ENCODE results near the gene PRDM16.

PRDM16 gene

DNA sequence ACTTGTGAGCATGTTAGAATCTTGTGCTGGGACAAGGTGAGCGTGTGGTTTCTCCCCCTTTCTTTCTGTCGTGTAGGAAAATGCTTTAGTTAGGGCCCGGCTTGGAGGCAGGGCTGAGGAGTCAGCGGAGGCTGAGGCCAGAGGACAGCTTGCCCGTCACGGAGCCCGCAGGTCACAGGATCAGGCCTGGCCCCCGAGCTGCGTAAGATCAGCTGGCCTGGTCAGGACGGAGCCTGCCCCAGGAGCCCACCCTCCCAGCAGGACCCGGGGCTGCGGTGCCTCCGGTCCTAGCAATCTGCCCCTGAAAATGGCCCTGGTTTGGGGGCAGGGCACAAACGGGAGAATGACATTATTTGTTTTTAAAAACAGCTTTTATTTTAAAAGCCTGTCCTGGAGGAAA, 52.0 kb downstream of the PRDM16 start:
- no peak for DNase-seq (ENCODE audit: extremely low read depth in 1 of 2, low read depth in 1 of 2)

DNA sequence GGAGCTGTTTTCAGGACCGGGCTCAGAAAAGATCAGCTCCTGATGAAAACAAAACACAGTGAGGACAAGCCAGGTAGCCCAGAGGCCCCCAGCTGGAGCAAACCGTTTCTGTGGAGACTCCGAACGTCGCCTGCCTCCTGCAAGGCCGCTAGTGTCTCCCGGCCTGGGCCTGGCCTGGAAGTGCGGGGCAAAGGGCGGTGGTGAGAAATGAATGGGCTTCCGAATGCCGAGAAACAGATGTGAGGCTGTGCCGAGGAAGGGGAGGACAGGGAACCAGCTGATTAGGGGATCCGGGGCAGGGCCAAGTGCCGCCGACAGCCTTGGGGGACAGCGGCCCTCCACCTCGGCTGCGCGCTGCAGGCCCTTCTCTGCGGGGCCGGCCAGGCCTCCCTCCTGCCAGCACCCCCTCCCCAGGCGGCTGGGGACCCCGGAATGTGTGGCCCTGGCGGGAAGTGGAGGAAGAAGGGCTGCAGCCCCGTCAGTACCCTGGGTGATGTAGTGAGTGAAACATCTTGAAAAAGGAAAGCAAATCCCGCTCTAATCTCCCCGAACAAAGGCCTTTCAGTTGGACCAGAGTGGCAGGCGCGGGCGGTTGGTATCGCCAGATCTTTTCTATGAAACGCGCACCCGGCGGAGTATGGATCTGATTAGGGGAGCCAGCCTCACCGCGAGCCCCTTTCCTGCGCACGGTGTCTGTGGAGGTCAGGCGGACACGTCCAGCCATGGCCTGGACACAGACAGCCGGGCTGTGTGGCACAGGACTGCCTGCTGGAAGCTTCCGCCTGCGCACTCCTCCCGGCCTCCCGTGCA, 52.6 kb downstream of the PRDM16 start:
- no peak for DNase-seq (ENCODE audit: extremely low read depth in 1 of 2, low read depth in 1 of 2)

DNA sequence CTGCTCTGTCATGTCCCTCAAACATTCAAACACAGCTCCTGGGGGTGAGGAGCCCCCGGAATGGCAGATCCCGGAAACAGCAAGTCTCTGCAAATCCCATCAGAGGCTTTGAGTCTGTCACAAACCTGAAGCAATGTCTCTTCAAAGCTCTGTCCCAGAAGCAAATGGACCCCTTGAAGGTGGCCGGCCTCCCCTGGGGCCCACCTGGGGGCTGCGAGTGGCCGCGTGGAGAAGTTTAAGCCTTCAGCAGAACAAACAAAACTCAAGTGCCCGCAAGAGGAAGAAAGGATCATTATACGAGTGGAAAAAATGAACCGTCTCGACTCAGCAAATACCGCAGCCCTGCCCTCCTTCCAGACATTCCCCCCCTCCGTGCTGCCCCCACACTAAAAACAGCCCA, 53.3 kb downstream of the PRDM16 start:
- no peak for DNase-seq (ENCODE audit: extremely low read depth in 1 of 2, low read depth in 1 of 2)

DNA sequence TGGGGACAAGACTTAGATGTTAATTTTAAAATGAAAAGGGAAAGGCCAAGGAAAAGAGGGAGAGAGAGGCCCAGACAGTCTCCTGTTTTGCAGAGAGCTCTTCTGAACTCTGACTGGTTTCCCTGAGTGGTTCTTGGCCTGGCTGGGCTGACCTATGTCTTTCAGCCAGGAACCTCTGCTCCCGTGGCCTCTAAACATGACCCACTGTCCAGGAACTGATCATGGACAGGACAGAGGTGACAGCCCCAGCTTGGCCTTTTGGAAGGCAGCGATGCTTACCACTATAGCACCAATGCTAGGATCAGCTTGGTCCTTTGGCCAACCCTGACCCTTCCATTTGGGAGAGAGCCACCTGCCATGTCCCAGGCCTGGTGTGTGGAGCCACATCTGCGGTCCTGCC, 55.2 kb downstream of the PRDM16 start:
- DNase-seq (ENCODE audit: extremely low read depth in 1 of 2, low read depth in 1 of 2), result no peak

DNA sequence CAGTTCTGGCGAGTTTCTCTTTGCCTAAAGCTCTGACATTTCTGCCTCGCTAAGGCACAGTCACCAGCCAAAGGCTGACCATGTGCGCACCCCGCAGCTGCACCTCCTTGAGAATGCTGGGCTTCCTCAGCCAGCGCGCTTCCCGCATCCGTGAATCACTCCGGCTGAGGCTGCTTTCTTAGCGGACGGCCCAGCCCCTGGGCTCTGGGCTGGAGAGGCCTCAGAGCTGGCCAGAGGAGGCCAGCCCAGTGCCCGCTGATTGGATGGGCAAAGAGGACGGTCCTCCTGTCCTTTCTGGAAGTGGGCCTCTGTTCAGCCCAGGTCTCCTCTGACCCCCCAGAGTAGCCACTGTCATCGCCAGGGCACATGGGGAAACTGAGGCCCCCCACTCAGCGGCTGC, 56.1 kb downstream of the PRDM16 start:
- no peak for DNase-seq (ENCODE audit: extremely low read depth in 1 of 2, low read depth in 1 of 2)

DNA sequence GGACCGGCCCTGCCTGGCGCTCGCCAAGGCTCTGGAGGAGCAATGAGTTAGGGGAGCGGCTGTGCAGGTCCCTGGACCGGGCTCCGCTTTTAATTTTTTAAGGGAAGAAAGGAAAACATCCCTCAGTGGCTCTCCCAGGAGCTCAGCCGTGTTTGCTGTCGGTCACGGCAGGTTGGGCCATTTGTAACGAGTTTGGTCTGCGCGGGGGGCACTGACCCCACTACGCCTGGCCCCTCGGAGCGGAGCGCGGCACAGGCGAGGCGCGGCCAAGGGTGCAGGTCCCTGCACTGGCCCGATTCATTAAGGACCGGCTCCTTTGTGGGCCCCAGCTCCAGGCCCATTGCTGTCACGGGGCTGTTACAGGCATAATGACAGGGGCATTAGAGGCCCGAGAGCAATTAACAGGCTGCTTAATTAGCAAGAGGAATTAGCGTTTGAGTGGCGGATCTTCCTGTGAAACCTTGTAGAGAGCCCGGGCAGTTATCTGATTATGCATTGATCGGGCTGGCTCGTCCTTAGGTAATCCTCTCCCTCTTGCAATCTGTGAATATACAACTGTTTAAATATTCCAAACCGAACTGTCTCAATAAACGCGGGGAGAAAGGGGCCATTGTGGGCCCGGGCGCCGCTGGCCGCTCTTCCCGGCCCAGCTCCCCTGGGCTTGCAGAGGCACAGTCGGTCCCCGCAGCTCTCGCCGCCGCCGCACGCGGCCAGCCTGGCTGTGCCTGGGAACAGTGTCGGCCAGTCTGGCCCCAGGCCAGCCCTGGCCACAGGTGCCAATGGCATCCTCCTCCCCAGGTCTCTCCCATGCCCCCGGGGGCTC, 56.8 kb downstream of the PRDM16 start:
- no peak for DNase-seq (ENCODE audit: extremely low read depth in 1 of 2, low read depth in 1 of 2)

DNA sequence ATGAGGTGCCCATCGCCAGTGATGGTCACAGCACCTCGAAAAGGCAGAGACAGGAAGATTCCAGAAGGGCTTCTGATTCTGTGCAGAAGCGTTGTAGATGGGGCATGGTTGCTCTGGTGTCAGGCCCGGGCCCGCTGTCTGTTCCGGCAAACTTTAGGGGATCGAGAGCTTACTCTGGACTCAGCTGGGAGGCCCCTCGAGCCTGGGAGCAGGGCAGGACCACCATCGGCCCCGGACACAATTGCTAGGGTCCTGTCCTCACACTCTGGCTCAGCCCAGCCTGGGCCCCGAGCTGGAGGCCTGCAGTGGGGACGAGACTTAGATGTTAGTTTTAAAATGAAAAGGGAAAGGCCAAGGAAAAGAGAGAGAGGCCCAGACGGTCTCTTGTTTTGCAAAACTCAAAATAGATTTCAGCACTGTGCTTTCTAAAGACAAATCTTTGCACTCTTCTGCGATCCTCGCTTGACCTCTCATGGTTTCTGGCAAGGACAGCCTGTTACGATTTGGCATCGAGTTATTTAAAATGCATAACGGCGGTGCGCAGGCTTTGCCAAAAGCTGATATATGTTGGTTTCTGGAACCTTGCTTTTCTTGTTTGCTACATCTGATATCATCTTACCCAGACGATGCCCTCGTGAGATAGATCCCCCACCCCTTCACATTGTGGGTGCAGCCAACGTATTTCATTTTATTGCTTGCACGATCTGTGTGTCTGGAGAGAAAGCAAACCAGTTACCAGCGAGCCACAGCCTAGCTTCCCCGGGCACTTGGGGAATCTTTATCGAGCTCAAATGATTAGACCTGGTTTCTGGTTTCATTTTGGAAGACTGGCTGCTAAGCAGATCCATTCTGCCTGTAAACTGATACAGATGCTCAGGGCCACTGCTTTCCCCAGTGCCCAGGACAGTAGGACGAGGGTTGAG, 58.0 kb downstream of the PRDM16 start:
- DNase-seq (ENCODE audit: extremely low read depth in 1 of 2, low read depth in 1 of 2), result no peak

DNA sequence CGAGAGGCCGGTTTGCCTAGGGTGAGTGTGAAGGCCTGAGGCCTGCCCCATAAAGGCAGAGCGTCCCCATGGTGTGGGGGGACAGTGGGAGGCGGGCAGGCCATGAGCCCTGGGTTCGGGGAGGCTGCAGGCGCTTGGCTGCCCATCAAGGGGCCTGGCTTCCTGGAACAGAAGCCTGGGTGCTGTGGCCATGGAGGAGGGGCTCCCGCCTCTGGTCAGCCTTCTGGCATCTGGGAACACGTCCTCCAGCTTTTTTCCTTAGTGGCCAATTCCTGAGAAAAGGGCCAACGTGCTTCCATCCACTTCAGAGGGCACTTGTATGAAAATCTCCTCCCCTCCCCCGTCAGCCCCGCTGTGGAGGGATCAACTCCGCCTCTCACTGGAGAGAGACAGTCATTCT, 58.7 kb downstream of the PRDM16 start:
- DNase-seq (ENCODE audit: extremely low read depth in 1 of 2, low read depth in 1 of 2), result no peak

DNA sequence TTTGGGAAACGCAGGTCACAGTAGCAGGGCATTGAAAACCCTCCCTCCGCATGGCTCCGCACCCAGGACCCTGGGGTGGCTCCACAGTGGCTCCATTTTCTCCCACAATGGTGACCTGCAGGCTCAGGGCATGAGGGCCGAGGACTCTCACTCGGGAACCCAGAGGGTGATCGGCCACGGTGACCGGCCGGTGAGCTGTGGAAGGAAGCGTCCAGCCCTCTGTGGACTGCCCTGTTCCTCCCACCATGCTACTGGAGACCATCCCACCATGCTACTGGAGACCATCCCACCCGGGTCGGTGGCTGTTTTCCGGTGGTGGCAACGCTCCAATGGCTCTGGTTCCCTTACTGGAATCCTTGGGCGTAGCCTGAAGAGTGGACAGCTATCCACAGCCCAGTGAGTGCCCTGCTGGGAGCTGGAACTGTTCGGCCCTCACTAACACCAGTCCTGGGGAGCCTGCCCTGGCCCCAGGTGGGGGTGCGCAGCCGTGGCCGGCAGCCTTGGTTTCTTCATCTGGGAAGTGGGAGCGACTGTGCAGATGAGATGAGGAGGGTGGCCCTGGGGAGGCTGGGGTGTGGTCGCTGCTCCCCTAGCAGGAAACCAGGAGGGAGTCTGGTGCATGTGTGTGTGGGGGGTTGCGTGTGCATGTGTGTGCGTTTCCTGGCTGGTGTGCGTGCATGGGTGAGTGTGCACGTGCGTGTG, 59.6 kb downstream of the PRDM16 start:
- no peak for DNase-seq (ENCODE audit: extremely low read depth in 1 of 2, low read depth in 1 of 2)

DNA sequence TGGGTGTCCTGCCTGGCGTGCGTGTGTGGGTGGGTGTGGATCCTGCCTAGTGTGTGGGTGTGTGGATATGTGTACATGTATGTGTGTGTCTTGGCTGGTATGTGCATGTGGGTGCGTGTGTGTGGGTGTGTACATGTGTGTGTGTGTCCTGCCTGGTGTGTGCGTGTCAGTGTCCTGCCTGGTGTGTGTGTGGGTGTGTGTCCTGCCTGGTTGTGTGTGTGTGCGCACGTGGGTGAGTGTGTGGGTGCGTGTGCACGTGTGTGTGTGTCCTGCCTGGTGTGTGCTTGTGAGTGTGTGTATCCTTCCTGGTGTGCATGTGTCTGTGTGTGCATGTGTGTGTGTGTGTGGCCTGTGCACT, 60.1 kb downstream of the PRDM16 start:
- DNase-seq (ENCODE audit: extremely low read depth in 1 of 2, low read depth in 1 of 2), result no peak

DNA sequence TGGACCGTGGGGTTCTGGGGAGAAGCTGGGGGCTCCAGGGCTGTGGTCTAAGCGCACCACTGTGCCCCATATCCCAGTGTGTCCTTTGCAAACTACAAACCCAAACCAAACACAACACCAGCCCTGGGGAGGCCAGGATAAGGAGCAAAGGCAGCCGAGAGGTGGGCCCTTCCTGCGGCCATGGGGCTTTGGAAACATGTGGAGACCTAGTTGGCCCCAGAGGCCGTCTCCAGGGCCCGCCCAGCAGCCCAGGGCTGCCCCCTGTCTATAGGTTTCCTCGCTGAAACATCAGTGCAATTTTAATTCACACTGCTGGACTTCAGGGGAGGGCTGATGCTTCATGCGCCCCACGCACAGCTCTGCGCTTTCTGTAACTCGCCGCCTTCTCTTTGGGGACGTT, 61.3 kb downstream of the PRDM16 start:
- DNase-seq (ENCODE audit: extremely low read depth in 1 of 2, low read depth in 1 of 2), result no peak

DNA sequence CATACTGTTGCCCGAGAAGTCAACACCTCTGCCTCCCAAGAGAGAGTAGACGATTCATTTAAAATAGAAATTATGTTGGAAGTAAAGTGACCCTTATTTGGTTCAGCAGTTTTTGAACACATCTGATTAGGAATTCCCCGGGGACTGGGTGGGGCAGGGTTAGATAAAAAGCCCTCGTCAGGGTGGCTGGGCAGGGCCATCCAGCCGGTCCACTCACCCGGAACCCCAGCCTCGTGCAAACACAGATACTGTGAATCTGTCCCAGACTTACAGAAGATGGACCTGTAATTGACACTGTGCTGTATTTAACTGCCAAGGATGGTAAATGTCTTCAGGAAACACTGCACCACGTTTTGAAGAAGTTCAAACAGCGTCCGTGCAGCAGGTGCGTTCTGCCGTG, 63.7 kb downstream of the PRDM16 start:
- DNase-seq (ENCODE audit: extremely low read depth in 1 of 2, low read depth in 1 of 2), result no peak

DNA sequence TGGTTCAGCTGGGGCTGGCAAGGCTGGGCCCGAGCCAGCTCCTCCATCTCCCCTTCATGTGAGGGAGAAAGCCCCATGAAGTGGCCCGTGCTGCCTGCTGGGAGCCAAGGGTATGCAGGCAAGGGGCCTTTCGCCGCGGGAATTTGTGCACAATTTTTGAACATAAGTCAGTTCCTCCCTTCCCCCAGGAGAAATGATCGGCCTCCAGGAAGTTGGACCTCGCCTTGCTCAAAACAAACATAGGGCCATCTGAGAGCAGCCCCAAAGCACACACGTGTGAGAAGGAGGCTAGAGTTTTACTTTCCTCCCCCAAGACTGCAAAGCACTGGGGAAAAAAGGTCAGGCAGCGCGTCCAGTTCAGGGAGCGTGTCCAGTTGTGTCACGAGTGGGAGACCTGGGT, 64.7 kb downstream of the PRDM16 start:
- no peak for DNase-seq (ENCODE audit: extremely low read depth in 1 of 2, low read depth in 1 of 2)

DNA sequence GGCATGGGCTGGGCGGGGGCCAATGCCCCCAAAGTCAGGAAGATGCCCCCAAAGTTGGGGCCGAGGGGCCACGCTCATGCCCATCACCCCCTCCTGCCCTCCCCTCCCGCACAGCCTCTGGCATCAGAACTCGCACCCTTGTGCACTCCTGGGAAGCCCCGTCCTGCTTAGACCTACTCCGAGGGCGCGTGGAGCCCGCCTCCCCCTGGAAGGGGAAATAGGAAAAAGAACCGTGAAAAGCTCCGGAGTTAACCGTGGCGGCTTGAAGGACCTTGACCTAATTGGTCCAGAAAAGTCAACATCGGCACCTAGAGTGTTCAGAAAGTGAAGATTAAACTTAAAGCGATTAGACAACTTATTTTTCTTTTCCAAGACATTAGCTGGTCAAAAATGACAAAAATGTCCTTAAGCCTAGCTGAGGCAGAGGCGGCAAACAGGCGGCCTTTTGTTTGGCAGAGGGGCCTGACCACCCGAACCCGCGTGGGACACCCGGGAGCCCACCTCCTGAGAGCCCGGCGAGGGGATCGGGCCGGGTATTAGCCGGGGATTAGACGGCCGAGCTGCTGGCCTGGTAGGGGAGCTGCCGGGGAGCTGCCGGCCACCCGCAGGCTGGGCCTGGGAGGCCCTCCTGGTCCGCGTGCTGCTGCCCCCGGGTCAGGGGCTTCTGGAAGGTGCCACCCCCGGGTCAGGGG, 65.5 kb downstream of the PRDM16 start:
- no peak for DNase-seq (ENCODE audit: extremely low read depth in 1 of 2, low read depth in 1 of 2)

DNA sequence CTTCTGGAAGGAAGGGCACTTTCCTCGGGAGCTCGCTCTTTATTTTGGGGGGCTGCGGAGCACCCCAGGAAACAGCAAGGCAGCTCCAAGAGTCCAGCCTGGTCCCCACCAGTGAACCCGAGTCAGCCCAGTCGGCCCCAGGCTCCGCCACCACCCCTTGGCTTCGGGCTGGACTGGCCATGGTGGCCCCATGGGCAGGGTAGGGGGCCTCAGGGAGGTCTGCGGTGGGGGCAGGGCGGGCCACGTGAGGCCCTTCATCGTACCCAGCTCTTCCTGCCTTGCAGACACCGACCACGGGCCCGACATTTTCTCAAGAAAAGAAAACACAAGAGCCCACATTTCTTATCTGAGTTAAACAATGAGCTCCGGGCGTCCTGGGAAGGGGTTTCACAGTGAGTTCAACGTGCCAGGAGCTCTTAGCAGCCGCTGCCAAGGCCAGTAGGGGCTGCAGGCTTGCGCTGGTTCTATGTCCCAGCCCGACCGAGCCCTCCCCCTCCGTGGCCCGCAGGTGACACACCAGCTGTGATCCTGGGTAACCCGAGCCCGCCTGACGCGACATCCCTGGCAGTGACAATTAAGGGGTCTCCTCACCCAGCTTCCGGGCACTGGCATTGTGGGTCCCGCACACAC, 66.2 kb downstream of the PRDM16 start:
- DNase-seq (ENCODE audit: extremely low read depth in 1 of 2, low read depth in 1 of 2), result no peak

DNA sequence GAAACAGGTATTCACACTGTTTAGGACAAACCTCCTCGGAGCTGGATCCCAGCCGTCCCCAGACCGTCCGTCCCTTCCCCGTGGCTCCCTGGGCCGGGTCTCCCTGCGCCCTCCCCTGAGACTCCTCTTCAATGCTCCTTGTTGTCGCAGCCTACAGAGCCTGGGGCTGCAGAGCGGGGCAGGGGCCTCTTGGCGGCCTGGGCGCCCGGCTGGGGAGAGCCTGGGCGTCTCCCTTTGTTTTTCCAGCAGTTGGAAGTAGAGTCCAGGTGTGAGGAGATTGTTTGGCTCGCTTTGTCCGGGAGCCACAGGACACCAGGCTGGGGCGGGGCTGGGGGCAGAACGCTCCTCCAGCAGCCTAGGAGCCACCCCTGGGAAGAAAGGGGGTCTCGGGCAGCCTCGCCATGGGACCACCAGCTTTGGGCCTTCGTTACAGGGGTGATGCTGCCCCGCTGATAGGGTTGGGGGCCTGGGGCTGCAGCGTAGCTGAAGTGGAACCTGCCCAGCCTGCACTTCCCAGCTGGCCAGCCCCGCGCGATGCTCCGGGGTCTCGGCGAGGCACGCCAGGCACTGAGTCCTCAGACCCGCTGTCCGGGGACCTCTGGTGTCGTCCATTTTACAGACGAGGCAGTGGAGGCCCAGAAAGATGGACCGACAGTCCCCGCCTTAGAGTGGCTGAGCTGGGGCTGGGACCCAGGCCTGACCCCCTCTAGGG, 66.9 kb downstream of the PRDM16 start:
- no peak for DNase-seq (ENCODE audit: extremely low read depth in 1 of 2, low read depth in 1 of 2)

DNA sequence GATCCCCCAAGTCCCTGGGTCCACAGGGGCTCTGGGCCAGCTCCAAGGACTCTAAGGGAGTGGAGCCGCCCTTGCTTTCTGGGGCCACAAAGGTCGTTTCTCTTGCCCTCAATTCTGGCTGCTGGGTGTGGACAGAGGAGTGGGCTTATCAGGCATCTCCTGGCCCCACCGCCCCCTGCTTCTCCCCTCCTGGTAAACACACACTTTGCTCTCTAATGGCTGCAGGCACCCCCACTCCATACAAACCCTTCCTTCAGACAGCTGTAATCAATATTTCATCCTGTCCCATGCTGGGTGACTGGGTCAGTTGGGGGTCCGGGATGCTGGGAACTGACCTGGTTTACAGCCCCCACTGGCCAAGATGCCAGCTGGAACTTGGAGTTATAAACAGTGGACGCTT, 67.5 kb downstream of the PRDM16 start:
- DNase-seq (ENCODE audit: extremely low read depth in 1 of 2, low read depth in 1 of 2), result no peak

DNA sequence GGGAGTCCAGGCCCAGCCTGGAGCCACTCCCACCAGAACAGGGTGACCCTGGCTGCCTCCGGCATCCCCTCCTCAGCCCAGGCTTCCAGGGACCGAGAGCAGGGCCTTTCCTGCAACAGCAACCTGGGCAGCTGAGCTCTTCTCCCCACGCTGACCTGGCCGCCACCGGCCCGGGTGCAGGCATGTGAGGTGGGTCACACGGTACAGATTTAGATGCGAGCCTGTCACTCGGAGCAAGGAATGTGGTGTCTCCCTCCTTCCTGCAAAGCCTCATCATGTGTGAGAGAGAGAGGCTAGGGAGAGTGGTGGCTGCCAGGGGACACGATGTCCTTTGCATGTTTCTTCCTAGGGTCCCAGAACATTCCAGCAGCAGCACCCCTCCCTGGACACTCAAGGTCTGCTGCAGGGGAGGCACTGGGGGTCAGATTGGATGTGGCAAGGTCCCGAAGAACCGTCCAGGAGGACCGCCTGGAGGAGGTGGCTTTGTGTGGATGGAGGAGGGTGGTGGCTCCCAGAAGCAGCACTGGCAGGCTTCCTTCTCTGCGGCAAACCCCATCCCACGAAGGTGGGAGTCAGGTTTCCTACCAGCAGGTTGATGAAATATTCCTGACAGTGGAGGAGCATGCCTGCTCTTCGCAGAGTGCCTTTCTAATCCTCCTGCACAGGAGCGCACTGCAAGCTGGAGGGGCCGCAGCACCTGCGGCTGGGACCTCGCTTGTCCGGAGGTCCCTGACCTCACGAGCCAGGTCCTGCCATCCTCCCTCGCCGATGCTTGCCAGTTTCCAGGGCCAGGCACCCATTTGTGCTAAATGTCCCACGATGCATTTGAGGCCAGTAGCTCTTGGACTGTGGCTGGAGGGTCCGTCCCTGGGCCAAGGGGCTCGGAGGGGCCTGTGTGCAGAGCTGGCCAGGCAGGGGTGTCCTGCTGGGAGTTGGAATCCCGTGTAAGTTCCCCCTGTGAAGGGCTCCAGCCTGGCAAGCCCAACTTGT, 68.4 kb downstream of the PRDM16 start:
- no peak for DNase-seq (ENCODE audit: extremely low read depth in 1 of 2, low read depth in 1 of 2)
